ENCODE results near the gene PSME4.
A peak's percentile ranks its signal among the peaks of the same experiment; 100 is the strongest.
"Not testable (repeated sequence)": the region's sequence is repeated elsewhere in the genome, so short reads cannot be mapped to it uniquely, and the experiment has no call there.

PSME4 gene

GRCh38 chr2:53842891-53843290 is 127.9 kb downstream of the PSME4 start:
- H3K14ac ChIP-seq (ENCODE audit: low read length): no peak overlapping the region
- H3K23ac ChIP-seq (ENCODE audit: low read length): no peak overlapping the region
- no peaks in the 10 kb centered on the region for H3K79me1 ChIP-seq (ENCODE audit: low read length)
- no peak overlapping the region for H3K4ac ChIP-seq (ENCODE audit: low read depth, low read length)
- H3K27ac ChIP-seq (ENCODE audit: low read depth, low read length): no peak overlapping the region
- no peak overlapping the region for H3K18ac ChIP-seq (ENCODE audit: low read length)
- no peak for DNase-seq
- no peak overlapping the region for H4K8ac ChIP-seq (ENCODE audit: low read depth, low read length)
- H2BK5ac ChIP-seq (ENCODE audit: low read depth, low read length, poor library complexity): no peak overlapping the region
- no peak overlapping the region for H3K4me3 ChIP-seq (ENCODE audit: low read depth, low read length)
- no peak overlapping the region for H2AK5ac ChIP-seq (ENCODE audit: low read length)
- H2AFZ ChIP-seq (ENCODE audit: insufficient read depth, low read length, poor library complexity): no peak overlapping the region
- no peaks in the 10 kb centered on the region for H3K4me1 ChIP-seq (ENCODE audit: control insufficient read depth in 1 of 2, insufficient read depth in 2 of 2, low read length in 2 of 2)
- H4K12ac ChIP-seq (ENCODE audit: low read depth, low read length): no peak overlapping the region
- H3K36me3 ChIP-seq (ENCODE audit: control insufficient read depth in 1 of 2, insufficient read depth in 2 of 2, low read length in 2 of 2): peaks cover 0 to 3% of the 10 kb centered on the region in 2 experiments
- no peaks in the 10 kb centered on the region for H3K79me2 ChIP-seq (ENCODE audit: control insufficient read depth, insufficient read depth, low read length, poor library complexity)
- H3K27me3 ChIP-seq (ENCODE audit: insufficient read depth, low read length): no peaks in the 10 kb centered on the region
- no peak overlapping the region for H2BK120ac ChIP-seq (ENCODE audit: insufficient read depth, low read length, poor library complexity)
- no CpG with 5 or more reads among the region's 3 CpGs for WGBS (ENCODE audit: extremely low coverage, insufficient coverage, insufficient read length)
- no peak overlapping the region for H3K9ac ChIP-seq (ENCODE audit: low read length)
- no peaks in the 10 kb centered on the region for H3K9me3 ChIP-seq (ENCODE audit: insufficient read depth, low read depth, low read length)
- H2BK12ac ChIP-seq (ENCODE audit: low read length): no peak overlapping the region
- no peak overlapping the region for H3K4me2 ChIP-seq (ENCODE audit: low read length)
- H4K91ac ChIP-seq (ENCODE audit: low read depth, low read length): no peak overlapping the region

GRCh38 chr2:53841651-53842050 is 129.1 kb downstream of the PSME4 start:
- not testable (repeated sequence) for H2BK12ac ChIP-seq (ENCODE audit: low read length); H3K36me3 ChIP-seq (ENCODE audit: control insufficient read depth in 1 of 2, insufficient read depth in 2 of 2, low read length in 2 of 2); H3K4me3 ChIP-seq (ENCODE audit: low read depth, low read length); H4K91ac ChIP-seq (ENCODE audit: low read depth, low read length); H2BK120ac ChIP-seq (ENCODE audit: insufficient read depth, low read length, poor library complexity); H2AK5ac ChIP-seq (ENCODE audit: low read length); H3K4me2 ChIP-seq (ENCODE audit: low read length); H3K14ac ChIP-seq (ENCODE audit: low read length); H3K23ac ChIP-seq (ENCODE audit: low read length); H3K4ac ChIP-seq (ENCODE audit: low read depth, low read length); H3K9ac ChIP-seq (ENCODE audit: low read length); H3K27ac ChIP-seq (ENCODE audit: low read depth, low read length); H3K18ac ChIP-seq (ENCODE audit: low read length); H4K8ac ChIP-seq (ENCODE audit: low read depth, low read length); H3K79me1 ChIP-seq (ENCODE audit: low read length); H2AFZ ChIP-seq (ENCODE audit: insufficient read depth, low read length, poor library complexity); H2BK5ac ChIP-seq (ENCODE audit: low read depth, low read length, poor library complexity); H3K27me3 ChIP-seq (ENCODE audit: insufficient read depth, low read length); H4K12ac ChIP-seq (ENCODE audit: low read depth, low read length); H3K9me3 ChIP-seq (ENCODE audit: insufficient read depth, low read depth, low read length); H3K4me1 ChIP-seq (ENCODE audit: control insufficient read depth in 1 of 2, insufficient read depth in 2 of 2, low read length in 2 of 2); H3K79me2 ChIP-seq (ENCODE audit: control insufficient read depth, insufficient read depth, low read length, poor library complexity)
- peak; percentile 78 to 90 for DNase-seq
- WGBS (ENCODE audit: extremely low coverage, insufficient coverage, insufficient read length): no CpG with 5 or more reads among the region's 7 CpGs

- peak in 1 of 2 donors; percentile 39 for DNase-seq
- Histone ChIP-seq H2BK5ac (ENCODE audit: low read depth, low read length, poor library complexity) (no peak overlapping the region), H3K9me3 (ENCODE audit: insufficient read depth, low read depth, low read length) (no peaks in the 10 kb centered on the region), H3K4me2 (ENCODE audit: low read length) (no peak overlapping the region), H3K4ac (ENCODE audit: low read depth, low read length) (no peak overlapping the region), H4K12ac (ENCODE audit: low read depth, low read length) (no peak overlapping the region), H3K79me1 (ENCODE audit: low read length) (no peaks in the 10 kb centered on the region), H3K36me3 (ENCODE audit: control insufficient read depth in 1 of 2, insufficient read depth in 2 of 2, low read length in 2 of 2) (no peaks in the 10 kb centered on the region), H3K4me3 (ENCODE audit: low read depth, low read length) (no peak overlapping the region), H3K9ac (ENCODE audit: low read length) (no peak overlapping the region), H3K27me3 (ENCODE audit: insufficient read depth, low read length) (no peaks in the 10 kb centered on the region), H4K8ac (ENCODE audit: low read depth, low read length) (no peak overlapping the region), H3K14ac (ENCODE audit: low read length) (no peak overlapping the region), H3K4me1 (ENCODE audit: control insufficient read depth in 1 of 2, insufficient read depth in 2 of 2, low read length in 2 of 2) (no peaks in the 10 kb centered on the region), H3K79me2 (ENCODE audit: control insufficient read depth, insufficient read depth, low read length, poor library complexity) (no peaks in the 10 kb centered on the region), H2BK120ac (ENCODE audit: insufficient read depth, low read length, poor library complexity) (no peak overlapping the region), H3K18ac (ENCODE audit: low read length) (no peak overlapping the region), H3K23ac (ENCODE audit: low read length) (no peak overlapping the region), H2AFZ (ENCODE audit: insufficient read depth, low read length, poor library complexity) (no peak overlapping the region), H4K91ac (ENCODE audit: low read depth, low read length) (no peak overlapping the region), H2AK5ac (ENCODE audit: low read length) (no peak overlapping the region), H2BK12ac (ENCODE audit: low read length) (no peak overlapping the region), H3K27ac (ENCODE audit: low read depth, low read length) (no peak overlapping the region)
- WGBS (ENCODE audit: extremely low coverage, insufficient coverage, insufficient read length): no CpG with 5 or more reads among the region's 1 CpG
Measured at GRCh38 chr2:53840580-53840979, 130.2 kb downstream of the PSME4 start.

- H3K27me3 ChIP-seq (ENCODE audit: insufficient read depth, low read length): not testable (repeated sequence)
Measured at GRCh38 chr2:53829980-53830290, 140.9 kb downstream of the PSME4 start.

More at GRCh38 chr2:53829980-53830290, 140.9 kb downstream of the PSME4 start:
- H3K79me2 ChIP-seq (ENCODE audit: control insufficient read depth, insufficient read depth, low read length, poor library complexity); H2AFZ ChIP-seq (ENCODE audit: insufficient read depth, low read length, poor library complexity); H3K9ac ChIP-seq (ENCODE audit: low read length); H3K18ac ChIP-seq (ENCODE audit: low read length); H2BK12ac ChIP-seq (ENCODE audit: low read length); H3K4me2 ChIP-seq (ENCODE audit: low read length); H3K27ac ChIP-seq (ENCODE audit: low read depth, low read length); H4K8ac ChIP-seq (ENCODE audit: low read depth, low read length); H4K12ac ChIP-seq (ENCODE audit: low read depth, low read length); H2BK120ac ChIP-seq (ENCODE audit: insufficient read depth, low read length, poor library complexity); H2BK5ac ChIP-seq (ENCODE audit: low read depth, low read length, poor library complexity); H3K23ac ChIP-seq (ENCODE audit: low read length); H2AK5ac ChIP-seq (ENCODE audit: low read length); H3K14ac ChIP-seq (ENCODE audit: low read length); DNase-seq; H3K4ac ChIP-seq (ENCODE audit: low read depth, low read length); H3K4me3 ChIP-seq (ENCODE audit: low read depth, low read length); H3K9me3 ChIP-seq (ENCODE audit: insufficient read depth, low read depth, low read length); H3K79me1 ChIP-seq (ENCODE audit: low read length); H4K91ac ChIP-seq (ENCODE audit: low read depth, low read length); H3K4me1 ChIP-seq (ENCODE audit: control insufficient read depth in 1 of 2, insufficient read depth in 2 of 2, low read length in 2 of 2); H3K36me3 ChIP-seq (ENCODE audit: control insufficient read depth in 1 of 2, insufficient read depth in 2 of 2, low read length in 2 of 2): not testable (repeated sequence)
- WGBS (ENCODE audit: extremely low coverage, insufficient coverage, insufficient read length): no CpG with 5 or more reads among the region's 4 CpGs
